Caco-2 (cell line): ENCODE measurements around the gene USF1. TPM values are rescaled to one million over a fixed set of nuclear protein-coding genes. Genes with fewer than 3 reads are reported as not detected.

ENCODE experiments used
- BruUV-seq: library from RNA; stranded (reverse); fragments of 400-500 nt; replicated peaks from 2 replicates; lab custom pipeline; 2021; lab: Mats Ljungman, UMichigan
- CTCF ChIA-PET: fragments of 300-600 bp; sonication (Branson Sonifier 250); formaldehyde crosslinking; loops from one replicate; lab custom pipeline; 2022; ENCODE audit warnings: antibody characterized with exemption; lab: Charles Lee
- POLR2A ChIA-PET: fragments of 300-600 bp; sonication (Branson Sonifier 250); formaldehyde crosslinking; loops from one replicate; lab custom pipeline; 2022; ENCODE audit warnings: antibody characterized with exemption; lab: Charles Lee
- DNase-seq, 2 experiments: peaks; one replicate each; pipeline versions ENCODE4 v3.0.0 to v3.0.0-alpha.2; 2020 to 2022
- H3K27me3 ChIP-seq: replicated peaks from 2 replicates; pipeline ENCODE4 v1.6.0; 2011; ENCODE audit warnings: low read length; ENCODE audit not compliant: control insufficient read depth, insufficient read depth
- H3K36me3 ChIP-seq: 2 replicates; pipeline ENCODE4 v1.5.1; 2011; ENCODE audit warnings: low read length; ENCODE audit not compliant: control insufficient read depth, insufficient read depth
- H3K4me1 ChIP-seq: fragments of 250-450 bp; sonication (Bioruptor Pico); 2 replicates; pipeline ENCODE4 v1.5.1; 2020; ENCODE audit warnings: mild to moderate bottlenecking
- H3K4me3 ChIP-seq: 2 replicates; pipeline ENCODE4 v1.5.1; 2011; ENCODE audit warnings: low read depth, mild to moderate bottlenecking, control low read depth, low read length
- H3K9me3 ChIP-seq: fragments of 250-450 bp; sonication (Bioruptor Pico); 2 replicates; pipeline ENCODE4 v1.5.1; 2020; ENCODE audit warnings: mild to moderate bottlenecking, moderate library complexity
- H3K27ac Mint-ChIP-seq: one replicate; pipeline ENCODE4 v1.8.0; 2022; ENCODE audit warnings: mixed read lengths; ENCODE audit not compliant: unreplicated experiment
- H3K27me3 Mint-ChIP-seq: one replicate; pipeline ENCODE4 v1.8.0; 2022; ENCODE audit warnings: mixed read lengths; ENCODE audit not compliant: insufficient read depth, unreplicated experiment
- H3K36me3 Mint-ChIP-seq: one replicate; pipeline ENCODE4 v1.8.0; 2022; ENCODE audit warnings: mild to moderate bottlenecking, mixed read lengths; ENCODE audit not compliant: insufficient read depth, unreplicated experiment
- H3K4me1 Mint-ChIP-seq: one replicate; pipeline ENCODE4 v1.8.0; 2022; ENCODE audit warnings: low read depth, mixed read lengths; ENCODE audit not compliant: unreplicated experiment
- H3K4me3 Mint-ChIP-seq: one replicate; pipeline ENCODE4 v1.8.0; 2022; ENCODE audit warnings: mild to moderate bottlenecking, moderate library complexity, mixed read lengths; ENCODE audit not compliant: unreplicated experiment
- H3K9me3 Mint-ChIP-seq: one replicate; pipeline ENCODE4 v1.8.0; 2022; ENCODE audit warnings: mixed read lengths; ENCODE audit not compliant: unreplicated experiment
- CTCF ChIP-seq, 2 experiments: fragments of 200-600 bp in 1 of 2; IDR thresholded peaks; 1 replicate in 1 of 2; 2 replicates in 1 of 2; pipeline versions ENCODE4 v1.5.1 to v1.8.0; 2011 to 2022; ENCODE audit warnings: antibody characterized with exemption in 1 of 2, control low read depth in 1 of 2, inconsistent platforms in 1 of 2, low read depth in 1 of 2, low read length in 1 of 2, mild to moderate bottlenecking in 1 of 2, moderate library complexity in 1 of 2; ENCODE audit not compliant: insufficient read depth in 1 of 2, severe bottlenecking in 1 of 2, unreplicated experiment in 1 of 2
- intact Hi-C: fragments of 100-400 bp; cut with micrococcal nuclease; formaldehyde crosslinking; loops from one replicate; pipeline ENCODE4 v1.10.0; 2022; ENCODE audit not compliant: unreplicated experiment
- total RNA-seq: library from RNA; stranded (reverse); gene quantifications from 2 replicates; pipeline ENCODE4 v1.2.3, GENCODE V29; 2022

Gene USF1
- total RNA-seq, 1 experiment from 2014 or later = 49.7 TPM

DNA sequence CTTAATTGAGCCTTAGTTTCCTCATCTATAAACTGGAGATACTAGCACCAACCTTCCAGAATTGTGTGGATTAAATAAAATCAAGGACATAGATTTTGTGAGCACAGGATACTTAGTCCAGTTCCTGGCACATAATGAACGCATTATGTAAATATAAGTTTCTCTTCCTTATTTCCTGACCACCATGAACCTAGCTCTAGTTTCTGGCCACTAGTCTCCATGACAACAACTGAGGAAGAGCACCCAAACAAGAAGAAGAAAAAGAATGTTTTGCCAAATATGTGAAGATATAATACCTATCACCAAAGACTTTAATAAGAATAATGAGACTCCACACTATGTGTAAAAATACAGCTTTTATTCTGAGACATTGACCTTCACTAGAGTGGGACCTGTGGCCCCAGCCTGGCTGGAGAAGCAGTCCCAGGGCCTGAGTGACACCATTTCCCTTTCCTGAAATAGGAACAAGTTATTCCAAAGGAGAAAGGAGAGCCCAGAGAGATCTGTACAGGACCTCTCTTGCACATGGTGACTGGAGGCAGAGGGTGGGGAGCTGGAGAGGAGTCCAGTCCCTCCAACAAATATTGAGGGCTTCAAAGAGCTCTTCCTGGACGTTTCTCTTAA is 940 bp upstream of the USF1 start:
- no peak for TF ChIP-seq CTCF (IDR thresholded peaks at IDR 0.05; ENCODE audit: insufficient read depth in 1 of 2, low read depth in 1 of 2, low read length in 1 of 2, severe bottlenecking in 1 of 2, unreplicated experiment in 1 of 2)
- no peaks in the 10 kb centered on the region for H3K27me3 Mint-ChIP-seq
- peaks cover under 1% of the 10 kb centered on the region for H3K4me1 Mint-ChIP-seq
- Histone ChIP-seq H3K4me1 (peaks cover 12% of the 10 kb centered on the region), H3K4me3 (peak overlapping the region; percentile 76), H3K9me3 (peaks cover 12% of the 10 kb centered on the region; the same call in 1 of the 2 replicates), H3K27me3 (no peaks in the 10 kb centered on the region), H3K36me3 (peaks cover 5% of the 10 kb centered on the region)
- ChIA-PET CTCF (interaction anchor here (0.7 to 2.3 kb wide), 4 partner anchors 8 to 215 kb away, joined by 3 to 10 read pairs (median 4); partner anchors contain the start of gene F11R), POLR2A (interaction anchor here (0.9 to 3.7 kb wide), 4 partner anchors 25 to 268 kb away, joined by 3 to 84 read pairs (median 7); partner anchors contain the start of genes F11R and SDHC)
- H3K36me3 Mint-ChIP-seq = peaks cover 20% of the 10 kb centered on the region
- H3K4me3 Mint-ChIP-seq = peak overlapping the region; percentile 90
- DNase-seq = no peak
- peaks cover 13% of the 10 kb centered on the region for H3K9me3 Mint-ChIP-seq
- peak overlapping the region; percentile 95 for H3K27ac Mint-ChIP-seq
- intact Hi-C loops = no loop called here
- BruUV-seq = no TSS peak

- peaks cover 13% of the 10 kb centered on the region for H3K9me3 Mint-ChIP-seq
- ChIA-PET POLR2A (interaction anchor here (0.6 to 3.7 kb wide), 7 partner anchors 10 to 87 kb away, joined by 4 to 84 read pairs (median 6); partner anchors contain the start of genes DEDD, F11R, NIT1 and PFDN2), CTCF (interaction anchor here (0.5 to 2.6 kb wide), 9 partner anchors 10 to 53 kb away, joined by 3 to 14 read pairs (median 4); partner anchors contain the start of gene F11R)
- Histone ChIP-seq H3K9me3 (peaks cover 12% of the 10 kb centered on the region; the same call in 1 of the 2 replicates), H3K4me1 (peaks cover 6% of the 10 kb centered on the region), H3K4me3 (peak overlapping the region; percentile 76), H3K36me3 (peaks cover 9% of the 10 kb centered on the region), H3K27me3 (no peaks in the 10 kb centered on the region)
- peak overlapping the region; percentile 90 for H3K4me3 Mint-ChIP-seq
- peaks cover 34% of the 10 kb centered on the region for H3K36me3 Mint-ChIP-seq
- no peaks in the 10 kb centered on the region for H3K27me3 Mint-ChIP-seq
- H3K4me1 Mint-ChIP-seq = no peaks in the 10 kb centered on the region
- no peak for TF ChIP-seq CTCF (IDR thresholded peaks at IDR 0.05; ENCODE audit: insufficient read depth in 1 of 2, low read depth in 1 of 2, low read length in 1 of 2, severe bottlenecking in 1 of 2, unreplicated experiment in 1 of 2)
- intact Hi-C loops = loop anchor here (1.0 kb wide), 3 partner anchors 24 to 53 kb away; partner anchors contain the start of genes F11R and KLHDC9
- H3K27ac Mint-ChIP-seq = peak overlapping the region; percentile 95
- DNase-seq = peak; percentile 63 to 65
- BruUV-seq = TSS peak; percentile 83
Observed at GRCh38 chr1:161044908-161045735, 655 bp downstream of the USF1 start.

DNA sequence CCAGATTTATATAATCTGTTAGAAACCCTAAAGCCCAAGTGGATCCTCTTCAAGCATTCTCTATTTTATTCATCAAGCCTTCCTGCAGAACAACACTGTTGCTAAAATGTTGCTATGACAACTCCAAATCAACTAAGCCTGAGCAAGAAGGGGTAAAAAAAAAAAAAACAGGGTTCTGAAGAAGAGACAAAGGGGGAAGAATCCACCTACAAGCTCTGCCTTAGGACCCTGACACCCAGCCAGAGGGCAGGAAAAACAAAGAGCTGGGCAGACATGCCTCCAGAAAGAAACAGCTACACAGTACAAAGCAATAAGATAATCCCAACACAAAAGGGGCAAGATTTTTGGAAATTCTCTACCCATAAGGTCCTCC is 1.3 kb downstream of the USF1 start:
- Mint-ChIP-seq H3K9me3 (peaks cover 13% of the 10 kb centered on the region), H3K4me1 (no peaks in the 10 kb centered on the region), H3K36me3 (peaks cover 39% of the 10 kb centered on the region), H3K27me3 (no peaks in the 10 kb centered on the region), H3K27ac (peak overlapping the region; percentile 95), H3K4me3 (peak overlapping the region; percentile 90)
- TF ChIP-seq CTCF (IDR thresholded peaks at IDR 0.05; ENCODE audit: insufficient read depth in 1 of 2, low read depth in 1 of 2, low read length in 1 of 2, severe bottlenecking in 1 of 2, unreplicated experiment in 1 of 2) = no peak
- Histone ChIP-seq H3K27me3 (no peaks in the 10 kb centered on the region), H3K4me1 (peaks cover 6% of the 10 kb centered on the region), H3K36me3 (peaks cover 11% of the 10 kb centered on the region), H3K4me3 (peak overlapping the region; percentile 76), H3K9me3 (peaks cover 10% of the 10 kb centered on the region; the same call in 1 of the 2 replicates)
- DNase-seq = no peak
- ChIA-PET CTCF (interaction anchor here (0.6 to 2.6 kb wide), 5 partner anchors 16 to 53 kb away, joined by 3 to 14 read pairs (median 8); partner anchors contain the start of gene F11R), POLR2A (interaction anchor here (3.7 kb wide), 1 partner anchor 23 kb away, joined by 84 read pairs; the partner anchor contains the start of gene F11R)
- no TSS peak for BruUV-seq
- intact Hi-C loops = no loop called here
